Fibroblast of mammary gland (primary cell): ENCODE measurements around the gene RNASE4.
"Not testable (repeated sequence)": the region's sequence is repeated elsewhere in the genome, so short reads cannot be mapped to it uniquely, and the experiment has no call there.

Source experiments
- DNase-seq: peaks from one replicate; pipeline ENCODE4 v3.0.0-alpha.2; 2010; ENCODE audit warnings: low read depth
- H3K4me3 ChIP-seq: 2 replicates; pipeline ENCODE4 v1.5.1; 2011; ENCODE audit warnings: low read depth, mild to moderate bottlenecking, low read length, moderate library complexity; ENCODE audit not compliant: control insufficient read depth
- TF ChIP-seq, protein P1 (sequence below): conservative IDR thresholded peaks from 2 replicates; pipeline ENCODE4 v1.5.1; 2011; ENCODE audit warnings: low read depth, low read length, inconsistent platforms; ENCODE audit not compliant: control insufficient read depth, insufficient read depth

The RNASE4 gene, protein sequence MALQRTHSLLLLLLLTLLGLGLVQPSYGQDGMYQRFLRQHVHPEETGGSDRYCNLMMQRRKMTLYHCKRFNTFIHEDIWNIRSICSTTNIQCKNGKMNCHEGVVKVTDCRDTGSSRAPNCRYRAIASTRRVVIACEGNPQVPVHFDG

DNA sequence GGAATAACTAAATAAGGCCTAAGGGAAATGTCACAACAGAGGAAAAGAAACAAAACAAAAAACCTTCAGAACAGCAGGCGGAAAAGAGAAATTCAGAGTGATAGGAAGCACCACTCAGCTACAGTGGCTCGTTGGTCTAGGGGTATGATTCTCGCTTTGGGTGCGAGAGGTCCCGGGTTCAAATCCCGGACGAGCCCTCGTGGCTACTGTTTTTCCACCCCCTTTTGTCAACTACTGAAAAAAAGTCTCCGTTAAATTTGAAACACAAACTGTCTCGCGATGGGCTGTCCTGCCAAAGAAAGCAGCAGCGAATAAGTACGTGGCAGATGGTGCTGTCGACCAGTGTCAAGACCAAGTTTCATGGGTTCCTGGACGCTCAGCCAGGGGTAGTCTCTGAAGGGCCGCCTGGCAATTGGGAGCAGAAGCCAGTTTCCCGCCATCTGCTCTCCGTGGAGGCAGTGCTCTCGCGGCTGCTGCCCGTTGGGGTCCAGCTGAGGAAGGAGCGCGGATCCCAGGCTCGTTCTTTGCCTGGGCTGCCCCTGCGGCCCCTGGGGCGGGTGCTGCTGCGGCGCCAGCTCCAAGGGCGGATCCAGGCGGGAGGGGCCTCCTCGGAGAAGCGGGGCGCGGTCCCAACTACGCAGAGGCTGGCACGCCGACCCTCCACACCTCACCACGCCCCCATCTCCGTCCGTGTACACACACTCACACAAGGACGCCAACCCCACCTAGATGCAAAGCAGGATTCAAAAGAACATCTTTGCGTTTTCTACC lies at the start of gene RNASE4:
RNASE4 (plus strand) TSS at position 670 of the 771 bp plus-strand sequence. CDS start 14,812 bp downstream, outside the sequence.
- TF ChIP-seq, protein P1, sequence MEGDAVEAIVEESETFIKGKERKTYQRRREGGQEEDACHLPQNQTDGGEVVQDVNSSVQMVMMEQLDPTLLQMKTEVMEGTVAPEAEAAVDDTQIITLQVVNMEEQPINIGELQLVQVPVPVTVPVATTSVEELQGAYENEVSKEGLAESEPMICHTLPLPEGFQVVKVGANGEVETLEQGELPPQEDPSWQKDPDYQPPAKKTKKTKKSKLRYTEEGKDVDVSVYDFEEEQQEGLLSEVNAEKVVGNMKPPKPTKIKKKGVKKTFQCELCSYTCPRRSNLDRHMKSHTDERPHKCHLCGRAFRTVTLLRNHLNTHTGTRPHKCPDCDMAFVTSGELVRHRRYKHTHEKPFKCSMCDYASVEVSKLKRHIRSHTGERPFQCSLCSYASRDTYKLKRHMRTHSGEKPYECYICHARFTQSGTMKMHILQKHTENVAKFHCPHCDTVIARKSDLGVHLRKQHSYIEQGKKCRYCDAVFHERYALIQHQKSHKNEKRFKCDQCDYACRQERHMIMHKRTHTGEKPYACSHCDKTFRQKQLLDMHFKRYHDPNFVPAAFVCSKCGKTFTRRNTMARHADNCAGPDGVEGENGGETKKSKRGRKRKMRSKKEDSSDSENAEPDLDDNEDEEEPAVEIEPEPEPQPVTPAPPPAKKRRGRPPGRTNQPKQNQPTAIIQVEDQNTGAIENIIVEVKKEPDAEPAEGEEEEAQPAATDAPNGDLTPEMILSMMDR, result no peak
- H3K4me3 ChIP-seq, result peak within 1 kb of the TSS; percentile 88
- DNase-seq, result peak; percentile 92

DNA sequence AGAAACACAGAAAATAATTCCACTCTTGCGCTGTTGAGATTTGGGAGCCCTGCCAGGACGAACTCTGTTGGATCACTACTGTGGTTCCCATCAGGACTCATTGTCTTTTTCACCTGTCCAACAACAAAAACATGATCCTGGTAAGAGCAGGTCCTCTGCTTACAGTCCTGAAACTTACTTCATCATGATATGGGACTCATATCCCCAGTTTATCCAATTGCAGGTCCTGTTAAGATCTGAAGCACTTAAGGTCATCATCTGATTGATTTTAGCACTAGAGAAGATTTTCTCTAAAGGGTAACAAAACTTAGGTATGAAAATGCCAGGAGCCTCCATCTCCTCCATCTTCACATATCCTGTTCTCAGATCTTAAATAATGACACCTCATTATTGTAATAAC lies 42.8 kb upstream of the RNASE4 start, which contains the start of gene OR6S1:
OR6S1 (minus strand) TSS at position 101 of the 400 bp plus-strand sequence; CDS start at position 101, 0 bp downstream.
- TF ChIP-seq, protein P1, result no peak
- H3K4me3 ChIP-seq, result no peak within 1 kb of the TSS
- DNase-seq, result no peak

DNA sequence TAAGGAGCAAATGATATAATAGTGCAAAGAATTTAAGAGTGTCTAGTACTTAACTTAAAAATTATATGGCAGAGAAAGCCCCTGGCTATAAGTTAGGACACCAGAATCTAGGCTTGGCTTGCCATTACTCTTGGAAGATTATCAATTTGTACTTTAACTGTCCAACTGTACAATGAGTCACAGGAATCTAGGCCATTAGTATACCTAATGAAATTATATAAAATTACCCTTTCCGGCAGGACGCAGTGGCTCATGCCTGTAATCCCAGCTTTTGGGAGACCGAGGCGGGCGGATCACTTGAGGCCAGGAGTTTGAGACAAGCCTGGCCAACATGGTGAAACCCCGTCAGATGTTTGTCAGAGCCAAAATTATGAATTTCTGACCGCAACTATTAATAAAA lies 42.2 kb upstream of the RNASE4 start:
- TF ChIP-seq, protein P1, result no peak
- no peak for DNase-seq
- H3K4me3 ChIP-seq, result no peak overlapping the region

DNA sequence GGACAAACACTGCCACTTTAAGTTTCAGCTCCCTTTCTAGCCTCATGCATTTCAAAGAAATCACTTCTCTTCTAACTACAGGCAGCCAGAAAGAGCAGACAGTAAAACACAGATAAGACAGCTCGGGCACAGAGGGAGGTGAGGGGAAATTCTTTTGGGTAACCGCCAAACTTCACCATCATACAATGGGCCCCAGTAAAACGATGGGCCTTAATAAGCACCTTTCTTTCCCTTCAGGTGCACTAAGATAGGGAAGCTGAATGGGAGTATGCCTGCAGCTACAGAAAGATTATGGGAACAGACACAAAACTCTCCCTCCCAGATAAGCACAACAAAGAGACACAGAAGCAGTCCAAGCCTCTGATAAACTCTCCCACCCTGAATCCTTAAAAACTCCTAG lies 41.6 kb upstream of the RNASE4 start:
- DNase-seq, H3K4me3 ChIP-seq: not testable (repeated sequence)

DNA sequence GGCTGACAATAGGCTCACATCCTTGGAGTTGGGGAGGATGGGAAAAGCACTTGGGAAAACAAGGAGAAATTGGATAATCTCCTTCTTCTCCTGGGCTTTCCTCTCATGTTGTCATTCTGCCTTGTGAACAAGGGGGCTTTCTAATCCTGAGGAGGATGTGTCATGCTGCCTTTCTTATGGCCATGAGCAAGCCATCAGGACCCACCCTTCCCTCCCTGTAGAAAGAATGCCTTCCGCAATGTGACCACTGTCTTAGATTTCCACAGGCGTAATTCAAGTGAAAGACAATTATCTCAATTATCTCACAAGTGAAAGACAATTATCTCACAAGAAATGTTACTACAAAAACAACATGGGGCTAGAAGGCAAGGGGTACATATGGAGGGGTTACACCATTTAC lies 39.8 kb upstream of the RNASE4 start:
- TF ChIP-seq, protein P1, result no peak
- H3K4me3 ChIP-seq, result no peak overlapping the region
- no peak for DNase-seq

DNA sequence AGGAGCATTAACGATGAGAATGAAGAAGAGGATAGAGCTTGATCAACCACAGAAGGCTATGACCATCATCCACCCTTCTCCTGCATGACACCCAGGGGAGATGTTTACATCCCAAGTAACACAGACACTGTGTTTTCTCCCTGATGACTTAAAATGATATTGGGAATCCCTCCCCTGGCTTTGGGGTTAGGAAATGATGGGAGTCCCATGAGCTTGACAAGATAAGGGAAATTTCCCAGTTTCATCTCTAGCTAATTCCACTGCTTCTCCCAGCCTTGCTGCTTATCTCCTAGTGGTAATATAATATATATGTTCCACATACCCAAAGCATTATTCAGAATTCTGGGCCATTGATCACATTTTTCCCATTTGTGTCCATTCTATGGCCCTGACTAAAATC lies 38.9 kb upstream of the RNASE4 start:
- no peak for DNase-seq
- TF ChIP-seq, protein P1, result no peak
- no peak overlapping the region for H3K4me3 ChIP-seq
